ENCODE data around the gene ARL15.

Gene ARL15

GRCh38 chr5:54156577-54156976, 153.8 kb downstream of the ARL15 start:
- DNase-seq (ENCODE audit: low read depth), result no peak

- no peak for DNase-seq (ENCODE audit: low read depth)
Measured at GRCh38 chr5:54150841-54151240, 159.5 kb downstream of the ARL15 start.

DNA sequence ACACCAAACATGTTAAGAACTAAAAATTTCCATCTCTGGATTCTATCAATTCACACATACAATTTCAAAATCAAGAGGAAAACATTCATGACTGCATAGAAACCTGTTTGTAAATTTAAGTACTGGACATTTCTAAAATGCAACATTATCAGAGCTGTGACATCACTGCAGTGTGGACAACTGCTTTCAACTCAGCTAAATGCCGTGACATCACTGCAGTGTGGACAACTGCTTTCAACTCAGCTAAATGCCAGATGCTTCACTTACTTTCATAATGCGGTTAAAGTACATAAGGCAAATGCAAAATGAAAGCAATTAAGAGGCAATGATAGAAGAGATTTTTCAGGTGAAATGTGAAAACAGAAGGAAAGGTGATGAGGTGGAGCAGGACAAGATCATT, 161.5 kb downstream of the ARL15 start:
- DNase-seq (ENCODE audit: low read depth), result no peak

DNA sequence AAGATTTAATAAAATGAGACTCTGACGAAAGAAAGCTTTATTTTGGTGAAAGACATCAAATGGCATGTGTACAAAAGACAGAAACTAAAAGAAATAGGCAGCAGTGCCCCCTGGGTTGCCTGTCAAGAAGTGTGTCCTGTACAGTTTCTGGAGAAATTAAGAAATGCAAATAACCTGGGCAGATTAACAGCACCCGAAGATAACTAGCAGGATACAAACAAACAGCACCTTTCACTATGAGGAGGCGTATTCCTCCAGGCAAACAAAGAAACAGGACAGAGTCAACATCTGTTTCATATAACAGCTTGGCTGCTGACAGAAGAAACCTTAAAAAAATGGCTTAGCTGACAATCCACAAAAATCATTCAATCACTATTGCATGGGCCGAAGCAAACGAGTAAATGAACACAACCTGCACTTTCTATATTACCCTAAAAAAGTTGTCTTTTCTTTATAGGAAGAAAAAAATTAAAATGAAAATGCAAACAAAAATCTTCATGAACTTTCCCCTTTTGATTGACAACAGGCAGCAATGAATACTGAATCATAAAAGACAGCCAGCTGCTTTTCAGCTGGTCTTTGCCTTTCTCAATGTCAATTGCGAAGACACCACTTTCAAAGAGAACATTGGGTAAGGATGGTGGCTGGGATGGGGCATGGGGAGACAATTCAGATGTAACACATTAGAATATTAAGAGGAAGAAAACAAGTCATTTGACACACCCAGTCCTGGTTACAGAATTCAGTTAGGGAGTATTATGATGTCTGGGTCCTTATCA, 162.1 kb downstream of the ARL15 start:
- no peak for DNase-seq (ENCODE audit: low read depth)

DNA sequence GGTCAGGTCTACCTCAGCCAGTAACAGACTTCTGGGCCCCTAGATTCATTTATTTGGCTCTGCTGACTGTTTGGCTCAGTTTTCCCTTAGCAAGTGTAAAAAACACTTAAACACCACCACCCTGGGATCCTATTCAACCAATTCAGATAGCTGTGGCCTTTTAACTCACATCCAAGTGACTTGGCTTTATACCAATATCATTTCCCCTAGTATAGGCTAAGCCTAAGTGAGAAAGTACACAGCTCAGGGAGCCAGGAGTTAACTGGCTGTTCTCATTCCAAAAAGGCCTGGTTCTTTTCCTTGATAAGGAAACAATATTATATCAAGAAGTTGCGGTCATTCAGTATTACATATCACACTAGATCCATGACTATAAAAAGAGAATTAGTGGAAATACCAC, 163.5 kb downstream of the ARL15 start:
- DNase-seq (ENCODE audit: low read depth), result no peak

DNA sequence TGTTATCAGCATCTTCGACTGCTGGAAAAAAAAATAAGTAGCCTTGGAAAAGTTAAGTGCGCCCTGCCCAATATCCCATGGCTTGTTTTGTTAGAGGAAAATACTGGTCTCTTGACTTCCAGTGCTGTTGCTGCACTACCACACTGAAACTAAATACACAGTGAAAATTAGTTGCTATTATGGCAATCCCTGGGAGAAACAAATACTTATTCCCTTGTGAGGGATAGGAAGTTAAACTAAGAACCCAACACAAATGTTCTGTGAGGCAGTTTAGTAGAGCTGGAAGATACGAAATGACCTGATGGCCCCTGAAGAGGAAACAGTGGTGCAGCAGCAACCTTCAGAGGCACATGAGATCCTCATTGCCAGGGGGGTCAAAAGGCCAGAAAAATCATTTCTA, 164.0 kb downstream of the ARL15 start:
- DNase-seq (ENCODE audit: low read depth), result no peak

- no peak for DNase-seq (ENCODE audit: low read depth)
Measured at GRCh38 chr5:54140247-54140840, 170.0 kb downstream of the ARL15 start.

- no peak for DNase-seq (ENCODE audit: low read depth)
Measured at GRCh38 chr5:54136516-54137440, 173.6 kb downstream of the ARL15 start.

DNA sequence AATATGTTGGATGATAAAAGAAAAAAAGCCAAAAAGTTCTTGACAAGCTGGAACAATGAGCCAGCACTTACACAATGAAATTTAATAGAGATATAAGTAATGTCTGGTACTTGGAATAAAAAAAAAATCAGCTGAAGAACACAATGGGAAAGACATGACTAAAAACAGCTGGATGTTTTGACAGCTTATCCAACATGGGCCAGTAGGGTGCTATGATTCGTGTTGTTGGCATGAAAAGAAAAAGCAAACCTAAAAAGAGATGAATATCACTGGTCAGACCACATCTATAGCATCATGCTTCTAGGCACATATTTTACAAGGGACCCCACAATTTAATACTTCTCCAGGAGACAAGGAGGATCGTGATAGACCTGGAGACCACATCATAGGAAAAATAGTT, 175.3 kb downstream of the ARL15 start:
- peak; percentile 55 for DNase-seq (ENCODE audit: low read depth)

- DNase-seq (ENCODE audit: low read depth), result no peak
Measured at GRCh38 chr5:54133917-54134316, 176.5 kb downstream of the ARL15 start.

- DNase-seq (ENCODE audit: low read depth), result no peak
Measured at GRCh38 chr5:54120473-54120872, 189.9 kb downstream of the ARL15 start.

- DNase-seq (ENCODE audit: low read depth), result no peak
Measured at GRCh38 chr5:54117957-54118356, 192.4 kb downstream of the ARL15 start.

- no peak for DNase-seq (ENCODE audit: low read depth)
Measured at GRCh38 chr5:54115735-54116403, 194.5 kb downstream of the ARL15 start.

GRCh38 chr5:54113060-54113459, 197.3 kb downstream of the ARL15 start:
- no peak for DNase-seq (ENCODE audit: low read depth)

DNA sequence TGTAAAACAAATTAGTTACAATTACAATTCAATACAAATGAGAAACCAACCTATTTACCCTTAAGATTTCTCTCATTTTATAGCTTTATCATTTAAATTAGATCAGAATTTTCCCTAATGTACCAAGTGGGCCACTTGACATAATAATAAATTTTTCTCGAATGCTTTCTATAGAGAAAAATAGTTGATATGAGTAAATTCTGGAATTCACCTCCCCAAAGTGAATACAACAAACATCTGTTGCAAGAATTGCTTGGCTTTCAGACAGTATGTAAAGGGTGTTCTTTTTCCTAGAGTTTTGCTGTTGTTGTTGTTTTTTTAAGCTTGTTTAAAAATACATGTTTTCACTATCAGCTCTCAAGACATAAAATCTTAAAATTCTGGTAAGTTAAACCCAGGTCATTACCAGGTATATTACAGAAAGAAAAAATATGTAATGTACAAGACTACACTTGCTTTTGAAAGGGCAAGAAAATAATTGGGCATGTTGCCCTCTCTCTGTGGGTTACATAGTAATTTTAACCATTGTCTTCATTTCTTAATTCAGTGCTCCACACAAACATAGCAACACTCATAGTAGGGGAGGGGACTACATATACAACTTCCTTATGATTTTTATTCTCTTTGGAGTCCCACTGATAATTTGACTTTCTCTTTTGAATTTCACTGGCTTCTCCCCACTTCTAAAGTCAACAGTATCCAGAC, 200.6 kb downstream of the ARL15 start:
- no peak for DNase-seq (ENCODE audit: low read depth)

- DNase-seq (ENCODE audit: low read depth), result no peak
Measured at GRCh38 chr5:54108136-54108535, 202.2 kb downstream of the ARL15 start.

DNA sequence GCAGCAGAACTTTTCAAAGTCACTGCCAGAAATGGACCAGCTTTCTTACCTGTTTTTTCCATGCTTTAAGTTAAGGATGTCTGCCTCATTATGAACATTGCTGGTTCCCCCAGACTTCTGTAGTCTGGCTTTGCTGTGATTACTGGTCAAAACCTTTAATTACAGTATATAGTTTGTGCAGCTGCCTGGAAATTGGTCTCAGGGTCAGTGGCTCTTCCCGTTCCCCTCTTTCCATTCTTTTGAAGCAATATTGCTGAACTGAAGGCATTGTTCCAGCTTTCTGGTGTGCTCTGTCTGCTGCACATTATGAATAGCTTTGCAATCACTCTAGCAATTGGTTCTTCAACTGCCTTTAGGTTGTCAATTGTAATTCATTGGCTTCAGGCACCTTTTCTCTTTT, 206.5 kb downstream of the ARL15 start:
- DNase-seq (ENCODE audit: low read depth), result no peak

DNA sequence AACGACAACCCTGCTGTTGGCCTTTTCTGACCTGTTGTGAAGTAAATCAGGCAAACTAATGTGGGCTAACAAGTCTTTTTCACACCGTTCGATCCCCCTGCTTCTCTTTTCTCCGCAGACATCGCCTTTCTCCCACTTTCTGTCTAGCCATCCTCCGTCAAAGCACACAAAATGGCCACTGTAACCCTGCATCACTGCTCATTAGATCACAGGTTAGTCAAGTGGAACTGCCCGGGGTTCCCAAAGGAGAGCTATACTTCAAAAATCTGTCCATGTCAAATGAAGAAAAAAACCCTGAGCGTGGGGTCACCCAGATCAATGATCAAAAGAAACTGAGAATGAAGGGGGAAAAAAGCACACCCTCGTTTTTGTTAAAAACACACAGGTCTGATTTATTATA, 212.1 kb downstream of the ARL15 start:
- no peak for DNase-seq (ENCODE audit: low read depth)

- DNase-seq (ENCODE audit: low read depth), result no peak
Measured at GRCh38 chr5:54095969-54096368, 214.4 kb downstream of the ARL15 start.

DNA sequence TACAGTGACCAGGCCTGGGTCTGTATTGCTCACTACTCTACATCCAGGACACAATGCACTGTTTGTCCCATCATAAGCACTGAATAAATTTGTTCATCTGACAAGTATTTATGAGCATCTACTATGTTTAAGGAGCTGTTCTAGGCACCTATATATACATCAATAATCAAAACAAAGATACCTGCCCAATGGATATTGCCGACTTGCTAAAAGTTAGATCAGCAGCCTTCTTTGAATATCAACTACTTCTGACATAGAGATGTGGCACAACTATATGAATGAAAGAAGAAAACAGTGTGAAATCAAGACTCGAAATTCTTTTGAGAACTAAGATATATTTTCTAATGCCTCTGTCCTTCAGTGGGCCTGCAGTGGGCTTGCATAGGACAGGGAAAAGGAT, 215.7 kb downstream of the ARL15 start:
- DNase-seq (ENCODE audit: low read depth), result no peak

DNA sequence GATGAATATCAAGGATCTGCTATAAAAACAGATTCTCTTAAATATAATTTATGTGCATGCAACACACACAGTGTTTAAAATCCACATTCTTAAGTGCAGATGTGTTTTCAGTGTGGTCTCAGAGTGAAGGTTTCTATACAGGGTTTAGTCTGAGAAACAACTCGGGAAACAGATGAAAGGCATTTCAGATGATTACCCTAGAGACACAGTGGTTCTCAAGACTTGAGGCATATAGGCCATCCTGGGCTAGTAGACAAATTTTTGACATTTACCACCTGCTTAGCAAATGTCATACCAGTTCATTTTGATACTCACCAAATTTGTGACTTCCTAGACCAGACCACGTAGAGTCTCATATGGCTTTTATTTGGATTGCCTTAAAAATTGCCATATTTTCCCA, 216.5 kb downstream of the ARL15 start:
- DNase-seq (ENCODE audit: low read depth), result no peak

GRCh38 chr5:54093081-54093492, 217.3 kb downstream of the ARL15 start:
- no peak for DNase-seq (ENCODE audit: low read depth)
